H9 (cell line): ENCODE results near the gene LAGE3. TPM values are rescaled to one million over a fixed set of nuclear protein-coding genes. Genes with fewer than 3 reads are reported as not detected.

Experiments used
- DNase-seq: peaks from one replicate; pipeline ENCODE4 v3.0.0-alpha.2; 2017
- H2AFZ ChIP-seq: one replicate; pipeline ENCODE4 v1.6.1; 2013; ENCODE audit warnings: mild to moderate bottlenecking, low read length, control low read depth, moderate library complexity
- H2AK5ac ChIP-seq: 2 replicates; pipeline ENCODE4 v1.6.1; 2013; ENCODE audit warnings: low read length, control low read depth, mixed read lengths; ENCODE audit not compliant: insufficient read length
- H2BK120ac ChIP-seq: one replicate; pipeline ENCODE4 v1.6.1; 2013; ENCODE audit warnings: low read depth, mild to moderate bottlenecking, low read length, control low read depth, inconsistent platforms; ENCODE audit not compliant: poor library complexity, severe bottlenecking
- H2BK12ac ChIP-seq: 2 replicates; pipeline ENCODE4 v1.6.1; 2013; ENCODE audit warnings: low read length, control low read depth, mixed read lengths, low read depth; ENCODE audit not compliant: insufficient read length
- H2BK15ac ChIP-seq: 2 replicates; pipeline ENCODE4 v1.6.1; 2013; ENCODE audit warnings: low read depth, low read length, control low read depth
- H2BK20ac ChIP-seq: one replicate; pipeline ENCODE4 v1.6.1; 2013; ENCODE audit warnings: low read depth, mild to moderate bottlenecking, low read length, control low read depth, inconsistent platforms; ENCODE audit not compliant: poor library complexity, severe bottlenecking
- H2BK5ac ChIP-seq: 2 replicates; pipeline ENCODE4 v1.6.1; 2013; ENCODE audit warnings: low read length, control low read depth, mixed read lengths; ENCODE audit not compliant: insufficient read length
- H3K14ac ChIP-seq: 2 replicates; pipeline ENCODE4 v1.6.1; 2013; ENCODE audit warnings: low read length, control low read depth; ENCODE audit not compliant: insufficient read depth
- H3K18ac ChIP-seq: 2 replicates; pipeline ENCODE4 v1.6.1; 2013; ENCODE audit warnings: low read depth, mild to moderate bottlenecking, mixed read lengths, low read length, control low read depth; ENCODE audit not compliant: insufficient read length
- H3K23ac ChIP-seq: 2 replicates; pipeline ENCODE4 v1.6.1; 2013; ENCODE audit warnings: low read length, control low read depth, mixed read lengths, low read depth; ENCODE audit not compliant: insufficient read length
- H3K23me2 ChIP-seq: 2 replicates; pipeline ENCODE4 v1.6.1; 2013; ENCODE audit warnings: low read depth, mild to moderate bottlenecking, mixed read lengths, low read length, control low read depth; ENCODE audit not compliant: insufficient read length, poor library complexity, severe bottlenecking
- H3K27ac ChIP-seq: 2 replicates; pipeline ENCODE4 v1.5.1; 2013; ENCODE audit warnings: low read length, control low read depth, mixed read lengths, low read depth; ENCODE audit not compliant: insufficient read length
- H3K27me3 ChIP-seq: 2 replicates; pipeline ENCODE4 v1.6.1; 2013; ENCODE audit warnings: low read length, control low read depth, inconsistent platforms; ENCODE audit not compliant: insufficient read depth
- H3K4ac ChIP-seq: 2 replicates; pipeline ENCODE4 v1.6.1; 2013; ENCODE audit warnings: low read depth, mild to moderate bottlenecking, control low read depth, inconsistent platforms, low read length, moderate library complexity
- H3K4me1 ChIP-seq: 2 replicates; pipeline ENCODE4 v1.6.1; 2013; ENCODE audit warnings: low read length, control low read depth, inconsistent platforms; ENCODE audit not compliant: insufficient read depth
- H3K4me2 ChIP-seq: 2 replicates; pipeline ENCODE4 v1.6.1; 2013; ENCODE audit warnings: low read length, control low read depth, mixed read lengths; ENCODE audit not compliant: insufficient read length, insufficient read depth
- H3K56ac ChIP-seq: 2 replicates; pipeline ENCODE4 v1.6.1; 2013; ENCODE audit warnings: low read depth, mild to moderate bottlenecking, mixed read lengths, low read length, control low read depth; ENCODE audit not compliant: insufficient read length
- H3K79me1 ChIP-seq: 2 replicates; pipeline ENCODE4 v1.6.1; 2013; ENCODE audit warnings: low read depth, mild to moderate bottlenecking, moderate library complexity, low read length, control low read depth, inconsistent platforms; ENCODE audit not compliant: insufficient read depth, poor library complexity, severe bottlenecking
- H3K79me2 ChIP-seq: 2 replicates; pipeline ENCODE4 v1.6.1; 2013; ENCODE audit warnings: low read length, control low read depth, inconsistent platforms; ENCODE audit not compliant: insufficient read depth
- H3K9ac ChIP-seq: 2 replicates; pipeline ENCODE4 v1.6.1; 2013; ENCODE audit warnings: low read length, control low read depth, mixed read lengths; ENCODE audit not compliant: insufficient read length; ENCODE audit errors: extremely low read depth
- H3K9me3 ChIP-seq: one replicate; pipeline ENCODE4 v1.6.1; 2013; ENCODE audit warnings: low read depth, low read length, inconsistent platforms; ENCODE audit not compliant: control insufficient read depth
- H3T11ph ChIP-seq: one replicate; pipeline ENCODE4 v1.6.1; 2013; ENCODE audit warnings: mild to moderate bottlenecking, low read length, control low read depth, inconsistent platforms
- H4K20me1 ChIP-seq: one replicate; pipeline ENCODE4 v1.6.1; 2013; ENCODE audit not compliant: control insufficient read depth, insufficient read length, insufficient read depth
- H4K5ac ChIP-seq: 2 replicates; pipeline ENCODE4 v1.6.1; 2013; ENCODE audit warnings: low read depth, mild to moderate bottlenecking, mixed read lengths, low read length, control low read depth; ENCODE audit not compliant: insufficient read length
- H4K8ac ChIP-seq: replicated peaks from 2 replicates; pipeline ENCODE4 v1.6.1; 2013; ENCODE audit warnings: low read length, control low read depth, mixed read lengths, low read depth; ENCODE audit not compliant: insufficient read length
- H4K91ac ChIP-seq: 2 replicates; pipeline ENCODE4 v1.6.1; 2013; ENCODE audit warnings: low read depth, mild to moderate bottlenecking, moderate library complexity, mixed read lengths, low read length, control low read depth; ENCODE audit not compliant: insufficient read length
- H3K27ac Mint-ChIP-seq, 3 experiments: 2 replicates in 2 of 3; 3 replicates in 1 of 3; pipeline ENCODE4 v1.8.0; 2020 to 2021; ENCODE audit warnings: mixed read lengths in 3 of 3, mild to moderate bottlenecking in 1 of 3, moderate library complexity in 1 of 3
- H3K27me3 Mint-ChIP-seq: 2 replicates; pipeline ENCODE4 v1.8.0; 2021; ENCODE audit warnings: low read depth, mild to moderate bottlenecking, moderate library complexity, mixed read lengths
- H3K36me3 Mint-ChIP-seq, 3 experiments: 2 replicates in 2 of 3; 3 replicates in 1 of 3; pipeline ENCODE4 v1.8.0; 2020 to 2021; ENCODE audit warnings: low read depth in 3 of 3, mixed read lengths in 3 of 3; ENCODE audit not compliant: insufficient read depth in 1 of 3
- H3K4me1 Mint-ChIP-seq, 2 experiments: 2 replicates each; pipeline ENCODE4 v1.8.0; 2020; ENCODE audit warnings: mixed read lengths in 2 of 2
- H3K4me3 Mint-ChIP-seq, 2 experiments: 2 replicates in 1 of 2; 3 replicates in 1 of 2; pipeline ENCODE4 v1.8.0; 2020 to 2021; ENCODE audit warnings: mild to moderate bottlenecking in 2 of 2, mixed read lengths in 2 of 2, moderate library complexity in 1 of 2
- H3K9me3 Mint-ChIP-seq, 2 experiments: 2 replicates in 1 of 2; 3 replicates in 1 of 2; pipeline ENCODE4 v1.8.0; 2020; ENCODE audit warnings: mild to moderate bottlenecking in 2 of 2, mixed read lengths in 2 of 2, moderate library complexity in 1 of 2
- WGBS: extraction: QIAGEN DNeasy Blood & Tissue Kit; methylation state at CpG from one replicate; pipeline ENCODE4 v1.1.7; 2013; ENCODE audit warnings: missing lambda C conversion rate, low lambda C conversion rate, mixed read lengths; ENCODE audit not compliant: insufficient read length; ENCODE audit errors: extremely low coverage; 5-methylcytosine and 5-hydroxymethylcytosine counted together
- total RNA-seq: library from RNA; stranded (reverse); gene quantifications from 2 replicates; pipeline ENCODE4 v1.2.1, GENCODE V29; 2021
- TF ChIP-seq, protein P1 (sequence below): fragments of 200-600 bp; sonication (generic); conservative IDR thresholded peaks from 3 replicates; pipeline ENCODE4 v1.8.0; 2021; ENCODE audit warnings: antibody characterized with exemption, mild to moderate bottlenecking

LAGE3 gene
- total RNA-seq, 1 experiment from 2014 or later, result 32.5 TPM

DNA sequence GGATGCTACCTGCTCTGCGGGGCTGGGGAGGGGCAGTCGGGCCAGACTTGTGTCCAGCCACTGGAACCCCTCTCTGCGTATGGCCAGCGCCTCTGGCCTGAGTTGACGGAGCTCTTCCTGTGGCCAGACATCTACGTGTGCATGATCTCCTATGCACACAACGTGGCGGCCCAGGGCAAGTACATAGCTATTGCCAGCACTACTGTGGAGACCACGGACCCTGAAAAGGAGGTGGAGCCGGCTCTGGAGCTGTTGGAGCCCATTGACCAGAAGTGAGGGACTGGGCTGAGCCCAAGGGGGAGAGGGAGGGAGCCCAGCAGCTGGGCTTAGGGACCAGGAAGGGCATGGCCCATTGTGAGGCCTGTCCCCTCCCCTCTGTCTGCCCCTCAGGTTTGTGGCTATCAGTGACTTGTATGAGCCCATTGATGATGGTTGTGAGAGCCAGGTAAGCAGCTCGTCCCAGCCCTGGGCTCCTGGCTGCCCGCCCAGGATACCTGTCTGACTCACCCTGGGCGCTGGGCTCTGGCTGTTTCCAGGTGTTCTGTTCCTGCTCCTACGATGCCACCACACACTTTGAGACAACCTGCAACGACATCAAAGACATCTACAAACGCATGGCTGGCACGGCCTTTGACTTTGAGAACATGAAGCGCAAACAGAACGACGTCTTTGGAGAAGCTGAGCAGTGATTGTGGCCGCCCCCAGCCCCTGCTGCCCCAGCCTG lies 36.9 kb downstream of the LAGE3 start:
- Histone ChIP-seq H3K23ac (no peak overlapping the region), H3K27ac (no peak overlapping the region), H3K4me1 (no peaks in the 10 kb centered on the region), H3K79me2 (peaks cover 2% of the 10 kb centered on the region; the same call in 1 of the 2 replicates), H3K4ac (no peak overlapping the region), H2BK120ac (no peak overlapping the region), H3K4me2 (no peak overlapping the region), H2AFZ (no peak overlapping the region), H3K9me3 (peaks cover 33% of the 10 kb centered on the region), H3K56ac (no peak overlapping the region), H4K8ac (no peak overlapping the region), H4K91ac (no peak overlapping the region), H2BK5ac (no peak overlapping the region), H3K9ac (no peak overlapping the region), H3K23me2 (peaks cover 10% of the 10 kb centered on the region), H2AK5ac (no peak overlapping the region), H2BK15ac (no peak overlapping the region), H2BK12ac (no peak overlapping the region), H3K14ac (no peak overlapping the region), H3K27me3 (no peaks in the 10 kb centered on the region), H4K20me1 (no peaks in the 10 kb centered on the region), H4K5ac (no peak overlapping the region), H3T11ph (no peak overlapping the region), H3K79me1 (no peaks in the 10 kb centered on the region), H2BK20ac (no peak overlapping the region), H3K18ac (no peak overlapping the region)
- TF ChIP-seq, protein P1, sequence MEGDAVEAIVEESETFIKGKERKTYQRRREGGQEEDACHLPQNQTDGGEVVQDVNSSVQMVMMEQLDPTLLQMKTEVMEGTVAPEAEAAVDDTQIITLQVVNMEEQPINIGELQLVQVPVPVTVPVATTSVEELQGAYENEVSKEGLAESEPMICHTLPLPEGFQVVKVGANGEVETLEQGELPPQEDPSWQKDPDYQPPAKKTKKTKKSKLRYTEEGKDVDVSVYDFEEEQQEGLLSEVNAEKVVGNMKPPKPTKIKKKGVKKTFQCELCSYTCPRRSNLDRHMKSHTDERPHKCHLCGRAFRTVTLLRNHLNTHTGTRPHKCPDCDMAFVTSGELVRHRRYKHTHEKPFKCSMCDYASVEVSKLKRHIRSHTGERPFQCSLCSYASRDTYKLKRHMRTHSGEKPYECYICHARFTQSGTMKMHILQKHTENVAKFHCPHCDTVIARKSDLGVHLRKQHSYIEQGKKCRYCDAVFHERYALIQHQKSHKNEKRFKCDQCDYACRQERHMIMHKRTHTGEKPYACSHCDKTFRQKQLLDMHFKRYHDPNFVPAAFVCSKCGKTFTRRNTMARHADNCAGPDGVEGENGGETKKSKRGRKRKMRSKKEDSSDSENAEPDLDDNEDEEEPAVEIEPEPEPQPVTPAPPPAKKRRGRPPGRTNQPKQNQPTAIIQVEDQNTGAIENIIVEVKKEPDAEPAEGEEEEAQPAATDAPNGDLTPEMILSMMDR, result no peak
- DNase-seq, result no peak
- Mint-ChIP-seq H3K4me1 (peaks cover 8 to 10% of the 10 kb centered on the region in 2 experiments), H3K9me3 (peaks cover 61 to 80% of the 10 kb centered on the region in 2 experiments), H3K27me3 (no peaks in the 10 kb centered on the region; the same call in none of the 2 replicates), H3K27ac (no peak overlapping the region), H3K4me3 (no peak overlapping the region), H3K36me3 (peaks cover 25 to 66% (median 63%) of the 10 kb centered on the region in 3 experiments)
- no CpG with 5 or more reads among the region's 21 CpGs for WGBS
